ENCODE data around the gene AKR7A3.
"Not testable (repeated sequence)": the region's sequence is repeated elsewhere in the genome, so short reads cannot be mapped to it uniquely, and the experiment has no call there.

AKR7A3 gene

DNA sequence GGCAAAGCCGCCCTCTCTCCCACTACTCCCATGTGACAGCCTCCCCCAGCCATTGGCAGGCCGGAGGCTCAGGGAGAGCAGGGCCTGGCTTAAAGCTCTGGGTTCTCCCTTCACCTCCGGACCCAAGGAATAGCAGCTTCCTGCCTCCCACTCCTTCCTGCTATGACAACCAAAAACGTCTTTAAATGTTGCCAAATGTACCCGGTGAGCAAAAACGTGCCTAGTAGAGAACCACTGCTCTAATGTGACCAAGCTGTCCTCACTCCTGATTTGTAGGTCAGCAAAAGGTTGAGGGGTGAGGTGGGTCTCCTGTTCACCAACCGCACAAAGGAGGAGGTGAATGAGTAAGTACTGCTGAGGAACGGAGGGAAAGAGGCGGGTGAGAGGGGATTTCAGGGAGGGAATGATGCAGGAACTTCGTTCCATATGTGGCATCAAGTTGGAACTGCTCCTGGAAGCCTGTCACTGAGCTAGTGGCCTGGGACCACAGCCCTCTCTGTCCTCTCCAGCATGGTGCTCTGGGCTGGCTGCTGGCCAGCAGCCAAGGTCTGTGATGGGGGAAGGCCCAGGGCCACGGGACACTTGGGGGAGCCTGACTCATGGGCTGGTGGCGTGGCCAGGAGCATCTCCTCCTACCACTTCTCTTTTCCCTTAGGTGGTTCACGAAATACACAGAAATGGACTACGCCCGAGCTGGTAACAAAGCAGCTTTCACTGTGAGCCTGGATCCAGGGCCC lies 31.2 kb downstream of the AKR7A3 start:
- peaks cover 31 to 50% of the 10 kb centered on the region in 2 donors for H3K36me3 ChIP-seq (ENCODE audit: control insufficient read depth in 2 of 2, insufficient read depth in 2 of 2, low read length in 2 of 2)
- no peaks in the 10 kb centered on the region for H3K27me3 ChIP-seq (ENCODE audit: control insufficient read depth in 2 of 2, insufficient read depth in 2 of 2, low read length in 2 of 2)
- H3K4me3 ChIP-seq (ENCODE audit: low read length in 2 of 2) = no peak overlapping the region
- no peak overlapping the region for H3K9ac ChIP-seq (ENCODE audit: low read depth in 1 of 2, low read length in 2 of 2)
- no peaks in the 10 kb centered on the region for H3K9me3 ChIP-seq (ENCODE audit: control insufficient read depth in 2 of 2, low read length in 2 of 2)
- no peak overlapping the region for H3K27ac ChIP-seq (ENCODE audit: low read depth in 2 of 2, low read length in 2 of 2)
- H3K4me1 ChIP-seq (ENCODE audit: control insufficient read depth in 2 of 2, insufficient read depth in 2 of 2, low read length in 2 of 2) = peaks cover 8 to 19% of the 10 kb centered on the region in 2 donors

DNA sequence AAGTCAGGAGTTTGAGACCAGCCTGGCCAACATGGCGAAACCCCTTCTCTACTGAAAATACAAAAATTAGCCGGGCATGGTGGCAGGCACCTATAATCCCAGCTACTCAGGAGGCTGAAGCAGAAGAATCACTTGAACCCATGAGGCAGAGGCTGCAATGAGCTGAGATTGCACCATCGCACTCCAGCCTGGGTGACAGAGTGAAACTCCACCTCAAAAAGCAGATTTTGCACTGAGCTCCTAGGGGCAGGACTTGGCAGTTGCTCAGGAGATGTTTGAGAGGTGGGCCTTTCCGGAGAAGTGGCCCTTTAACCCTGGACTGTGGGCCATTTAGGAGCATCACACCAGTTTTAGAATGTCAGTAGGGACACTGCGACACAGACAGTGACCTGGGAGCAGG lies 32.3 kb downstream of the AKR7A3 start:
- Histone ChIP-seq H3K36me3 (ENCODE audit: control insufficient read depth in 2 of 2, insufficient read depth in 2 of 2, low read length in 2 of 2) (peaks cover 31 to 46% of the 10 kb centered on the region in 2 donors), H3K4me1 (ENCODE audit: control insufficient read depth in 2 of 2, insufficient read depth in 2 of 2, low read length in 2 of 2) (peaks cover 8 to 19% of the 10 kb centered on the region in 2 donors)
- H3K4me3 ChIP-seq (ENCODE audit: low read length in 2 of 2); H3K9ac ChIP-seq (ENCODE audit: low read depth in 1 of 2, low read length in 2 of 2); H3K27me3 ChIP-seq (ENCODE audit: control insufficient read depth in 2 of 2, insufficient read depth in 2 of 2, low read length in 2 of 2); H3K27ac ChIP-seq (ENCODE audit: low read depth in 2 of 2, low read length in 2 of 2); H3K9me3 ChIP-seq (ENCODE audit: control insufficient read depth in 2 of 2, low read length in 2 of 2): not testable (repeated sequence)

DNA sequence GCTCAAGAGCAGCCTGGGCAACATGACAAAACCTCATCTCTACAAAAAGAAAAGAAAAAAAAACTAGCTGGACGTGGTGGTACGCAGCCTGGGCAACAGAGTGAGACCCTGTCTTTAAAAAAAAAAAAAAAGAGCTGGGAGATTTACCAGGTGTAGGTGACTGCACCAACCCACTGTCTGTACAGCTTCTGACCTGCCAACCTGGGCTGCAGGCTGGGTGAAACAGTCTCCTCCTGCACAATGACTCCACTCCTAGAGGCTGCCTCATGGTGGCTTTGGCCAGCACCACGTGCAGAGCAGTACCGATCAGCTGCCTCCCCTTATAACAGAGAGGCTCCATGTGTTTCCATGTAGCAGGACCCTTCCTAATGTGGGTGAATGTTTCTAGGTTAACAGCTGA lies 33.3 kb downstream of the AKR7A3 start:
- Histone ChIP-seq H3K4me1 (ENCODE audit: control insufficient read depth in 2 of 2, insufficient read depth in 2 of 2, low read length in 2 of 2) (peaks cover 13 to 20% of the 10 kb centered on the region in 2 donors), H3K4me3 (ENCODE audit: low read length in 2 of 2) (no peak overlapping the region), H3K27me3 (ENCODE audit: control insufficient read depth in 2 of 2, insufficient read depth in 2 of 2, low read length in 2 of 2) (no peaks in the 10 kb centered on the region), H3K9ac (ENCODE audit: low read depth in 1 of 2, low read length in 2 of 2) (no peak overlapping the region), H3K9me3 (ENCODE audit: control insufficient read depth in 2 of 2, low read length in 2 of 2) (no peaks in the 10 kb centered on the region), H3K27ac (ENCODE audit: low read depth in 2 of 2, low read length in 2 of 2) (no peak overlapping the region), H3K36me3 (ENCODE audit: control insufficient read depth in 2 of 2, insufficient read depth in 2 of 2, low read length in 2 of 2) (peaks cover 31 to 40% of the 10 kb centered on the region in 2 donors)

DNA sequence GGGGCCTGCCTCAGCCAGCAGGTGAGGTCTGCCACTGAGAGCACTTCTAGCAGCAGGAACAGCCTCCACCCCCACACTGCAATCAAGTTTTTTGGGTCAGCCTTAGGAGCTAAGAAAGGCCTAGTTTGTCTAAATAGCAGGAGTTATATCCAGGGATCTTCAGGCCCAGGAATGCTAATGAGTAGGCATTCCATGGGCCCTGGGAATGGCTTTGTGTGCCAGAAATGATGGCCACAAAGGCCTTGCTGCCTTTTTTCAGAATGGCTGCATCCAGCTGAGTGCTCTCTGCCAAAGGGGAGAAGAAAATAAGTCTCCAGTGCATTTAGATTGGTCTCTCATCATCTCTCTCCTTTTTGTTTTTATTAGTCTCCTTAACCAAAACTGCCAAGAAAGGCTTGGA lies 34.2 kb downstream of the AKR7A3 start:
- H3K4me3 ChIP-seq (ENCODE audit: low read length in 2 of 2) = no peak overlapping the region
- H3K9me3 ChIP-seq (ENCODE audit: control insufficient read depth in 2 of 2, low read length in 2 of 2) = no peaks in the 10 kb centered on the region
- H3K27ac ChIP-seq (ENCODE audit: low read depth in 2 of 2, low read length in 2 of 2) = no peak overlapping the region
- peaks cover 14 to 17% of the 10 kb centered on the region in 2 donors for H3K4me1 ChIP-seq (ENCODE audit: control insufficient read depth in 2 of 2, insufficient read depth in 2 of 2, low read length in 2 of 2)
- H3K27me3 ChIP-seq (ENCODE audit: control insufficient read depth in 2 of 2, insufficient read depth in 2 of 2, low read length in 2 of 2) = no peaks in the 10 kb centered on the region
- H3K36me3 ChIP-seq (ENCODE audit: control insufficient read depth in 2 of 2, insufficient read depth in 2 of 2, low read length in 2 of 2) = peaks cover 28 to 33% of the 10 kb centered on the region in 2 donors
- H3K9ac ChIP-seq (ENCODE audit: low read depth in 1 of 2, low read length in 2 of 2) = no peak overlapping the region

DNA sequence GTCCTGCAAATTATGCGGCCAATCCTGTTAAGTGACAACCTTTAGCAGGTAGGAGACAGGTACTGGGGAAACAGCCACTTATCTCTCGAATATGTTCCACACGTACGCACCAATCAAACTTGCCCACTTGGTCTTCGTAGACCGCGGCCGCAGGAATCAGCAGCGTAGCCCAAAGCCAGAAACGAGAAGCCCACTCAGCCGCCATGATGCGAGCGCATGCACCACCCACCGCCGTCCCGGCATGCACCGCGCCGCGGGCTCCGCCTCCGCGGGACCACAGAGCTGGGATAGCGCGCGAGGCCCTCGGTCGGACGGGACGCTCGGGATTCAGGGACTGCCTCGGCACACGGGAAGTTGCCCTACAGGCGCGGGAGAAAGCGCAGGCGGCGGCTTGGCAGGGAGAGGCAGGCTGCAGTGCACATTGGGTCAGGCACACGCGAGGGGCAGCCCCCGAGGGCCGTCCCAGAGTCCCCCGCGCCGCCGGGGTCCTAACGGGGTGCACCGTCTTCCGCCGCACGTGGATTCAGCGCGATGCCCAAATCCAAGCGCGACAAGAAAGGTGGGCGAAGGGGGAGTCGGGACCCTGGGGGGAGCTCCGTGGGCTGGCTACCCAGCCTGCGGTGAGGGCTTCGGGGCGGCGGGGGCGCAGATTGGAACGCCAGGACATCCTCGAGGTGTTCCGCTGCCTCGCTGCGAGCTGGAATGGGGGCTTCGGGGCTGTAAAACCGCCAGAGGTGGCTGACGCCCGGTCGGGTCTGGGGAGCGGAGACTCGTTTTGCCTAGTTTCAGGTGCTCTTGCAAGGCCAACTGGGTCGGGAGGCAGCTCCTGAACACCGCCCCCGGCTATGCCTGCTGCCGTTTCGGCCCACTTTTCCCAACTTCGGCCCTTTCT lies 37.0 kb downstream of the AKR7A3 start, which contains the start of the genes EMC1 and MRTO4:
Gene EMC1 (minus strand): TSS at position 220 of the 892 bp plus-strand sequence. CDS start 15 bp downstream, at position 205.
Gene MRTO4 (plus strand): TSS at position 501 of the 892 bp plus-strand sequence. CDS start 31 bp downstream, at position 532.
- H3K36me3 ChIP-seq (ENCODE audit: control insufficient read depth in 2 of 2, insufficient read depth in 2 of 2, low read length in 2 of 2) = peaks cover 6 to 7% of the 10 kb centered on the region in 2 donors
- H3K9ac ChIP-seq (ENCODE audit: low read depth in 1 of 2, low read length in 2 of 2) = peak within 1 kb of the TSS; percentile 89 to 90
- H3K4me3 ChIP-seq (ENCODE audit: low read length in 2 of 2) = peak within 1 kb of the TSS; percentile 99
- no peaks in the 10 kb centered on the region for H3K9me3 ChIP-seq (ENCODE audit: control insufficient read depth in 2 of 2, low read length in 2 of 2)
- peak within 1 kb of the TSS; percentile 95 to 98 for H3K27ac ChIP-seq (ENCODE audit: low read depth in 2 of 2, low read length in 2 of 2)
- H3K27me3 ChIP-seq (ENCODE audit: control insufficient read depth in 2 of 2, insufficient read depth in 2 of 2, low read length in 2 of 2) = no peaks in the 10 kb centered on the region
- peaks cover 14 to 17% of the 10 kb centered on the region in 2 donors for H3K4me1 ChIP-seq (ENCODE audit: control insufficient read depth in 2 of 2, insufficient read depth in 2 of 2, low read length in 2 of 2)

DNA sequence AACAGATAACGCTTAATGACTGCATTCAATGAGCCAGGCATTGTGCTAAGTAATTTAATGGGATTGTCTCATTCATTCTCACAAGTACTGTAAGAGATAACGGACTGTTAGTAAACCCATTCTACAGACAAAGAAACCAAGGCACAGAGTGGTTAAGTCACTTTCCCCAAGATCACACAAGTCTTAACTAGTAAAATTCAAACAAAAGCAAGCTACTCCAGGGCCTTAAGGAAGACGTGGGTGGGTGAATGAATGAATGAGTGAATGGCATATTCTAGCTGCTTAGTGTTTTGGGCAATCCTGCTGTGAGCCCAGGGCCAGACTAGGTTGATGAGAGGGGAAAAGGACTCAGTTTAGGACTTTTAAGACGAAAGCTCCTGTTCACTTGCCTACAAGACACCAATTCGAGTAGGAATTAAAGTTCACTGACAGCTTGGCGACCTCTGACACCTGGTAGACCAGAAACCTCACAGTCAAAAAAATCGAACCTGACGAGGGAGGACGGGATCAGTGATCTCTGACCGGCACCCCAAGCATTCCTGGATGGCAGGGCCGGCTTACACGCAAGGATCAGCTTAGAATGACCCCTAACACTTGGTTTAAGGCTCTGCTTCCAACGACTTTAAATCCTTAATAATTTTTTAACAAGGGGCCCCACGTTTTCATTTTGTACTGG lies 37.8 kb downstream of the AKR7A3 start:
- peak overlapping the region in 1 of 2 donors; percentile 95 for H3K27ac ChIP-seq (ENCODE audit: low read depth in 2 of 2, low read length in 2 of 2)
- no peaks in the 10 kb centered on the region for H3K9me3 ChIP-seq (ENCODE audit: control insufficient read depth in 2 of 2, low read length in 2 of 2)
- peak overlapping the region; percentile 89 to 90 for H3K9ac ChIP-seq (ENCODE audit: low read depth in 1 of 2, low read length in 2 of 2)
- peak overlapping the region; percentile 99 for H3K4me3 ChIP-seq (ENCODE audit: low read length in 2 of 2)
- H3K4me1 ChIP-seq (ENCODE audit: control insufficient read depth in 2 of 2, insufficient read depth in 2 of 2, low read length in 2 of 2) = peaks cover 14 to 17% of the 10 kb centered on the region in 2 donors
- H3K36me3 ChIP-seq (ENCODE audit: control insufficient read depth in 2 of 2, insufficient read depth in 2 of 2, low read length in 2 of 2) = peaks cover 2 to 3% of the 10 kb centered on the region in 2 donors
- no peaks in the 10 kb centered on the region for H3K27me3 ChIP-seq (ENCODE audit: control insufficient read depth in 2 of 2, insufficient read depth in 2 of 2, low read length in 2 of 2)

DNA sequence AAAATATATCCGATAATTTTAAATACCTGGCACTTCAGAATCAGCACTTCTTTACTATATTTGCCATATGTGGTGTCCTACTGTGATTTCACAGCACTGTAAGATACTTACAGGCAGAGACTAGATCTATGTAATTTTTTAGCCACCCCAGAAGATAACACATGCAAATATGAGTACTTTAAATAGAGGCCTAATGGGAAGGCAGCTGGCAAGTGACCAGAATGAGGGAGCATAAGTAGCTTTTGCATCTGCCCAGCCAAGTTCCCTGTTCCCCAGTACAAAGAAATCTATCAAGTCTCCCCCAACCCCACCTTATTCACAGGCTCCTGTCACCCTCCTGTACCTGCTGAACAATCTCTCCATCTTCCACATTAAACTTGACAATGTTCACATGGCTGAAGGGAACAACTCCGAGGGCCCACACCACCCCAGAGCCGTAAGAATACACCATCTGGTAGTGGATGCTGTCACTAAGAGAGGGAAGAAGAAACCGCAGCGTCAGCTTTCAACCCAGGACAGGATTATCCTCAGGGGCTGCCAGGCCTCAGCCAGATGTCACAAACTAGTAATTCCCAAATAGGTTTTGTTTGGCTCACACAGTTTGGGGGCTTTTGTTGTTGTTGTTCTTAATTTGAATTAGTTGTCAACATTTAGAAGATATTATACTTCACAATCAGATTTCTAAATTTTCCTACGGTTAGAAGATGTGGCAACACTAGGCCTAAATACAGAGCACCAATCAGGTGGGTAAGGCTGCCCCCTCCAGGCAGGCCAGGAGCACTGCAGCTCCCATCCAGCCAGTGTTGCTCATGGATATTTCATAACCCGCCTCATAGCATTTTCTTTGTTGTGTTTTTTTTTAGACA lies 47.7 kb downstream of the AKR7A3 start:
- Histone ChIP-seq H3K9ac (ENCODE audit: low read depth in 1 of 2, low read length in 2 of 2) (peak overlapping the region; percentile 0 to 49), H3K27ac (ENCODE audit: low read depth in 2 of 2, low read length in 2 of 2) (no peak overlapping the region), H3K4me3 (ENCODE audit: low read length in 2 of 2) (no peak overlapping the region), H3K36me3 (ENCODE audit: control insufficient read depth in 2 of 2, insufficient read depth in 2 of 2, low read length in 2 of 2) (peaks cover 70 to 76% of the 10 kb centered on the region in 2 donors), H3K4me1 (ENCODE audit: control insufficient read depth in 2 of 2, insufficient read depth in 2 of 2, low read length in 2 of 2) (no peaks in the 10 kb centered on the region), H3K27me3 (ENCODE audit: control insufficient read depth in 2 of 2, insufficient read depth in 2 of 2, low read length in 2 of 2) (no peaks in the 10 kb centered on the region), H3K9me3 (ENCODE audit: control insufficient read depth in 2 of 2, low read length in 2 of 2) (no peaks in the 10 kb centered on the region)

DNA sequence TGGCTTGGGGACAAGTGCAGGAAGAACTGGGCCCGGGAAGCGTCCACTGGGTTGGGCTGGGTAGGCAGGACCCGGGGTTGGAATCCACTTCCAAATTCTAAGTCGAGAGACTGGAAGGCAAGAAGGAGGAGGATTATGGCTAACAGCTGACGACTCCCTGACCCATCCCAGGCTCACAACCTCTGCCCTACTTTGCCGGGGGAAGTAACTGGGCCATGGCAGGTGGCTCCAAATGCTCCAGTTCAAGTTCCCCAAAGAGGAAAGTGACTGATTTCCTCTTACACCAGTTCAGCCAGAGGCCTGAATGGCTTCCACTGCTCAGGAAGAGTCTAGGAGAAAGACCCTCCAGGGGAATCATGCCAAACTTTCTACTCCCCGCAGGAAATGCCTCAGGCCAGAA lies 48.7 kb downstream of the AKR7A3 start:
- Histone ChIP-seq H3K36me3 (ENCODE audit: control insufficient read depth in 2 of 2, insufficient read depth in 2 of 2, low read length in 2 of 2) (peaks cover 72 to 77% of the 10 kb centered on the region in 2 donors), H3K4me3 (ENCODE audit: low read length in 2 of 2) (no peak overlapping the region), H3K9me3 (ENCODE audit: control insufficient read depth in 2 of 2, low read length in 2 of 2) (no peaks in the 10 kb centered on the region), H3K27me3 (ENCODE audit: control insufficient read depth in 2 of 2, insufficient read depth in 2 of 2, low read length in 2 of 2) (no peaks in the 10 kb centered on the region), H3K4me1 (ENCODE audit: control insufficient read depth in 2 of 2, insufficient read depth in 2 of 2, low read length in 2 of 2) (no peaks in the 10 kb centered on the region), H3K9ac (ENCODE audit: low read depth in 1 of 2, low read length in 2 of 2) (no peak overlapping the region), H3K27ac (ENCODE audit: low read depth in 2 of 2, low read length in 2 of 2) (no peak overlapping the region)

DNA sequence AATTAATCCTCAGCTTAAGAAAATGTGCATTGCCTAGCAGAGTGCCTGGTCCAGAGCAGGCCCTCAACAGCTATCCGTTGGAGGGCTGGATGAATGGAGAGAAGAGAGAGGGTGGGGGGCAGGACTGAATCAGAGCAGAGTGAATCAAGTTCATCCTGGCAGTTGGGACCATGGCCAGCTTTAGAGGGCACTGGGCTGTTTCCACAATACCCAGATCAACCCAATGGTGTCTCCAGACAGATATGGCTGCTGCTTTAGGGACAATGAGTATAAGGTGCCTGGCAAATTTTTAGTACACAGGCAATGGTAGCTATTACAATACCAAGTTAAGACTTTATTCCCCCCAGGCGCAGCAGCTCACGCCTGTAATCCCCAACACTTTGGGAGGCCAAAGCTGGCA lies 54.3 kb downstream of the AKR7A3 start:
- Histone ChIP-seq H3K9me3 (ENCODE audit: control insufficient read depth in 2 of 2, low read length in 2 of 2) (no peaks in the 10 kb centered on the region), H3K9ac (ENCODE audit: low read depth in 1 of 2, low read length in 2 of 2) (no peak overlapping the region), H3K4me1 (ENCODE audit: control insufficient read depth in 2 of 2, insufficient read depth in 2 of 2, low read length in 2 of 2) (peaks cover 2 to 9% of the 10 kb centered on the region in 2 donors), H3K4me3 (ENCODE audit: low read length in 2 of 2) (no peak overlapping the region), H3K36me3 (ENCODE audit: control insufficient read depth in 2 of 2, insufficient read depth in 2 of 2, low read length in 2 of 2) (peaks cover 59 to 70% of the 10 kb centered on the region in 2 donors), H3K27me3 (ENCODE audit: control insufficient read depth in 2 of 2, insufficient read depth in 2 of 2, low read length in 2 of 2) (no peaks in the 10 kb centered on the region), H3K27ac (ENCODE audit: low read depth in 2 of 2, low read length in 2 of 2) (no peak overlapping the region)

Data from mucosa of rectum (tissue), 2 donors.